Ishikawa (cell line): ENCODE measurements around the gene FOXR1.

Experiments
- CEBPB ChIP-seq: IDR thresholded peaks from 2 replicates; pipeline ENCODE4 v1.6.1; 2012
- CREB1 ChIP-seq: IDR thresholded peaks from 2 replicates; pipeline ENCODE4 v1.6.1; 2012; ENCODE audit warnings: low read depth
- EGR1 ChIP-seq: IDR thresholded peaks from 2 replicates; pipeline ENCODE4 v1.6.1; 2012
- EP300 ChIP-seq: IDR thresholded peaks from 2 replicates; pipeline ENCODE4 v1.6.1; 2012; ENCODE audit warnings: borderline replicate concordance
- FOXM1 ChIP-seq: IDR thresholded peaks from 2 replicates; pipeline ENCODE4 v1.6.1; 2012; ENCODE audit warnings: low read depth, borderline replicate concordance
- NFIC ChIP-seq: IDR thresholded peaks from 2 replicates; pipeline ENCODE4 v1.6.1; 2012
- RAD21 ChIP-seq: IDR thresholded peaks from 2 replicates; pipeline ENCODE4 v1.6.1; 2012; ENCODE audit warnings: low read depth
- TAF1 ChIP-seq: IDR thresholded peaks from 2 replicates; pipeline ENCODE4 v1.6.1; 2012; ENCODE audit warnings: low read depth, mild to moderate bottlenecking
- TCF12 ChIP-seq: IDR thresholded peaks from 2 replicates; pipeline ENCODE4 v1.6.1; 2012; ENCODE audit warnings: low read depth
- TEAD4 ChIP-seq: IDR thresholded peaks from 2 replicates; pipeline ENCODE4 v1.6.1; 2012
- YY1 ChIP-seq: IDR thresholded peaks from 2 replicates; pipeline ENCODE4 v1.6.1; 2012; ENCODE audit warnings: low read depth
- ZBTB7A ChIP-seq: IDR thresholded peaks from 2 replicates; pipeline ENCODE4 v1.6.1; 2012; ENCODE audit warnings: low read depth
- TF ChIP-seq, protein P1 (sequence below): IDR thresholded peaks from 2 replicates; pipeline ENCODE4 v1.6.1; 2012
- TF ChIP-seq, protein P2 (sequence below): IDR thresholded peaks from 2 replicates; pipeline ENCODE4 v1.6.1; 2012; ENCODE audit warnings: low read depth, mild to moderate bottlenecking
- TF ChIP-seq, protein P3 (sequence below): IDR thresholded peaks from 2 replicates; pipeline ENCODE4 v1.6.1; 2012

FOXR1 gene

DNA sequence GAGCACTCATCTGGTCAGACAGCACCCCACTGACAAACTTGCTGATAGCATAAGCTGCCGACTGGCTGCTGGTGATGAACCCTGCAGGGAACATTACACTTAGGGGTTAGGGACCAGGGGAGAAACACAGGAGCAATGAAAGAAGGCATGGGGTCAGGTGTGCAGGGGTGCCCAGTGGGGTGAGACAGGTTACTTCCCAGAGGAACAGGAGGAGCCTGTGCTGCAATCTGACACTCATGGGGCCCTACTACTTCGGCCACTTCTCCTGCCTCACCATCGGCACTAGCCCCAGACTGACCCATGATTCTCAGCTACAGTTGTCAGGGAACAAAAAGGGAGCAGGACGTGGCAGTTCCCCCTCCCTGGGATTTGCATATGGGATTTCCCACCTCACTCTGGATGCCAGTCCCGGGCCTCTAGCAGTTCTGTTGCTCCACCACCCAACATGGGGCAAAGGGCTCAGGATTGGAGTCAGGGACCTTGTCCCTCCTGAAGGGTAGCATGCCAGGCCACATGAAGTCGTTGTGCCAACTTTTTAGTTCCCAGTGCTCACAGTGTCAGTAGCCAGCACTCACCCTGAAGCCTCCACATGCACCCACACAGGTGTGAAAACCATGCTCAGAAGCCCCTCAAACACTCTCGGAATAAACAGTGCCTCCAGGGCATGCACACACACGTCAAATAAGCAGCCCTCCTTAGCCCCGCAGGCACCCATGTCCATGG lies 56.9 kb downstream of the FOXR1 start:
- TF ChIP-seq FOXM1: no peak
- TF ChIP-seq, protein P1, sequence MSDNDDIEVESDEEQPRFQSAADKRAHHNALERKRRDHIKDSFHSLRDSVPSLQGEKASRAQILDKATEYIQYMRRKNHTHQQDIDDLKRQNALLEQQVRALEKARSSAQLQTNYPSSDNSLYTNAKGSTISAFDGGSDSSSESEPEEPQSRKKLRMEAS: 0 out of 2 replicates have a peak, but pooled peaks have one; percentile 18

DNA sequence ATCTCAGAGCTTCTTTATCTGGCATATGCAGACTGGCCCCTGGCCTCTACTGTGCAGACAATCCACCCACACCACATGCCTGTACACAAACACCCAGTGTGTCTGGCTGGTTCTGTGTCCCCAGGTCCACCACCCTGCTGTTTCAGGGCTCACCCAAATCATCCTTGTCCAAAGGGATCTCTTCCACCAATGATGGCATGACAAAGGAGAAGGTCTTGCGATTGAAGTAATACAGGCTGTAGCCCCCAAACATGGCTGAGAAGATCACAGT lies 57.4 kb downstream of the FOXR1 start:
- TF ChIP-seq, protein P2, sequence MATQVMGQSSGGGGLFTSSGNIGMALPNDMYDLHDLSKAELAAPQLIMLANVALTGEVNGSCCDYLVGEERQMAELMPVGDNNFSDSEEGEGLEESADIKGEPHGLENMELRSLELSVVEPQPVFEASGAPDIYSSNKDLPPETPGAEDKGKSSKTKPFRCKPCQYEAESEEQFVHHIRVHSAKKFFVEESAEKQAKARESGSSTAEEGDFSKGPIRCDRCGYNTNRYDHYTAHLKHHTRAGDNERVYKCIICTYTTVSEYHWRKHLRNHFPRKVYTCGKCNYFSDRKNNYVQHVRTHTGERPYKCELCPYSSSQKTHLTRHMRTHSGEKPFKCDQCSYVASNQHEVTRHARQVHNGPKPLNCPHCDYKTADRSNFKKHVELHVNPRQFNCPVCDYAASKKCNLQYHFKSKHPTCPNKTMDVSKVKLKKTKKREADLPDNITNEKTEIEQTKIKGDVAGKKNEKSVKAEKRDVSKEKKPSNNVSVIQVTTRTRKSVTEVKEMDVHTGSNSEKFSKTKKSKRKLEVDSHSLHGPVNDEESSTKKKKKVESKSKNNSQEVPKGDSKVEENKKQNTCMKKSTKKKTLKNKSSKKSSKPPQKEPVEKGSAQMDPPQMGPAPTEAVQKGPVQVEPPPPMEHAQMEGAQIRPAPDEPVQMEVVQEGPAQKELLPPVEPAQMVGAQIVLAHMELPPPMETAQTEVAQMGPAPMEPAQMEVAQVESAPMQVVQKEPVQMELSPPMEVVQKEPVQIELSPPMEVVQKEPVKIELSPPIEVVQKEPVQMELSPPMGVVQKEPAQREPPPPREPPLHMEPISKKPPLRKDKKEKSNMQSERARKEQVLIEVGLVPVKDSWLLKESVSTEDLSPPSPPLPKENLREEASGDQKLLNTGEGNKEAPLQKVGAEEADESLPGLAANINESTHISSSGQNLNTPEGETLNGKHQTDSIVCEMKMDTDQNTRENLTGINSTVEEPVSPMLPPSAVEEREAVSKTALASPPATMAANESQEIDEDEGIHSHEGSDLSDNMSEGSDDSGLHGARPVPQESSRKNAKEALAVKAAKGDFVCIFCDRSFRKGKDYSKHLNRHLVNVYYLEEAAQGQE: no peak
- TF ChIP-seq CREB1: no peak
- TF ChIP-seq YY1: no peak
- no peak for TF ChIP-seq EGR1
- no peak for TF ChIP-seq TCF12
- no peak for TF ChIP-seq CEBPB
- TF ChIP-seq EP300: no peak
- TF ChIP-seq TAF1: no peak
- TF ChIP-seq ZBTB7A: no peak
- TF ChIP-seq, protein P3, sequence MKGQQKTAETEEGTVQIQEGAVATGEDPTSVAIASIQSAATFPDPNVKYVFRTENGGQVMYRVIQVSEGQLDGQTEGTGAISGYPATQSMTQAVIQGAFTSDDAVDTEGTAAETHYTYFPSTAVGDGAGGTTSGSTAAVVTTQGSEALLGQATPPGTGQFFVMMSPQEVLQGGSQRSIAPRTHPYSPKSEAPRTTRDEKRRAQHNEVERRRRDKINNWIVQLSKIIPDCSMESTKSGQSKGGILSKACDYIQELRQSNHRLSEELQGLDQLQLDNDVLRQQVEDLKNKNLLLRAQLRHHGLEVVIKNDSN: no peak
- TF ChIP-seq NFIC: no peak
- no peak for TF ChIP-seq FOXM1

DNA sequence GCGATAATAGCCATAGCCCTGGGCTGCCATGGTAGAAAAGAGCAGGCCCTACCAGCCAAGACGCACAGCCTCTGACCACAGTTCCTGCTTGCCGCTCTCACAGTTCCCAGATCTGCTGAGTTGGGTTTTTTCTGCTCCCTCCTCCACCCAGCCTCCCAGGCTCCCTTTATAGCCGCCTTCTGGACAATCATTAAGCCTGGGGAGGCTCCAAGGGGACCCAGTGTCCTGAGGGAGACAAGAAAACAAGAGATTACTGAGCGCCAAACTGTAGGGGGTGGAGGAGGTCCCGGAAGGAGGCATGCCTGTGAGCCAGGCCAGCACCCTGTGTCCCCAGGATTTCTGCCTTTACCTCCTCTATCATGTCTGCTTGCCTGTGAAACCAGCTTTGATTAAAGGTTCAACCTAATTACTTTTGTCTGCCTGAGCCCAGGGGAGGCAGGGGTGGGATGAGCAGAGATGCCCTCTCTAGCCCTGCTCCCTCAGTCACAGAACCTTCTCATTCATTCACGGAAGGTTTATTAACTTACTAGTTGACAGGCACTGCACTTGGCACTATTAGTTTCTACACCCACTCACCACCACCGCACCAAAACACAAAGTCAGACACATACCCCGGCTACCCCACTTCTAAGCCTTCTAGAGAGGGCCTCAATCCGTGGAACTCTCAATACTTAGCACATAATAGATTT lies 57.9 kb downstream of the FOXR1 start:
- no peak for TF ChIP-seq NFIC
- no peak for TF ChIP-seq TEAD4
- TF ChIP-seq CEBPB: no peak
- no peak for TF ChIP-seq TCF12
- no peak for TF ChIP-seq CREB1
- TF ChIP-seq RAD21: no peak
- TF ChIP-seq EGR1: no peak
- TF ChIP-seq, protein P2: no peak
- TF ChIP-seq, protein P3: no peak
- TF ChIP-seq ZBTB7A: no peak
- TF ChIP-seq YY1: no peak

DNA sequence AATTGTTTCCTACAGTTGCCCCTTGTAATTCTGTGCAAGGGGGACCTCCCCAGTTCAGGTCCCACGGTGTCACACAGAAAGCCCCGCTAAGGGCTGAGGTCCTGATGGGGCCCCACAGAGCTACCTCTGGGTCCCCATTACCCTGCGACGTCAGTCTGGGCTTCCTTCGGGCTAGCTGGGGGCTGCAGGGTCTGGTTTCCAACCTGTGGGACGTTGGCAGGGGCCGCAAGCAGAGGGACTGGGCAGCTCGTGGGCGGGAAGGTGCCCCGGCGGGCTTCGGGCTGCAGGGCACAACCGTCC lies 58.4 kb downstream of the FOXR1 start:
- no peak for TF ChIP-seq TCF12
- TF ChIP-seq ZBTB7A: peak; percentile 50; the same call in 1 of the 2 replicates

DNA sequence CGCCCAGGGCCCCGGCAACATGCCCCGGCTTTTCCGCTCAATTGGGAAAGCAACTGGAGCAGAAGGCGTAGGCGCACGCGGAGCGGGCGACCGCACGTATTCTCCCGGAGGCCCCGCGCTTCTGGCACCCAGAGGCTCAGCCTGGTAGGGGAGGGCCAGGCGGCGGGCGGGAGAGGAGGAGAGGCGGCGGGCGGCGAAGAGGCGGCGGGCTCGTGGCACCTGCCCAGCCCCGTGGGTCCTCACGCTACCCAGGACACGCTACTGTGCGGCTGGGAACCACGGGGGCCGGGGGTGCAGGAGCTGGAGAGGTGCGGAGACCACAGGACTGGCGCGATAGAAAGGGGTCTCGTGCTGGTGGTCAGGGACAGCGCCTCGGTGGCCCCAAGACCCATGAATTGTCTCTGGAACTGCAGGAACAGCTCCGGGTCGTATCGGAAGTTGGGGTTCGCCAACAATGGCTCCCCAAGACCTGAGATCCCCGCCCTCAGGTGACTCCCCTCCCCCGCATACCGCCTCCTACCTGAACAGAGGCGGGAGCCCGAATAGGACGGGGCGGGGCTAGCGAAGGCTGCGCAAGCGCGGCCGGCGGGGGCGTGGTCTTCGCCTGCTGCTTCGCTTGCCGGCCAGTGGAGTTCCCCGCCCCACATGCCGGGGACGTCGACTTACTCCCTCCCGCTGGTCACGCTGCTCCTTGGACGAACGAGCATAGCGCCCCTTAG lies 58.9 kb downstream of the FOXR1 start, which contains the start of gene SLC37A4:
SLC37A4 (minus strand) TSS at position 549 of the 719 bp plus-strand sequence.
- TF ChIP-seq FOXM1 (no peak), TCF12 (peak; percentile 13; the same call in 1 of the 2 replicates), TAF1 (peak; percentile 71), YY1 (peak; percentile 39; the same call in 1 of the 2 replicates), CREB1 (no peak), RAD21 (peak; percentile 61), EP300 (peak; percentile 20; the same call in 1 of the 2 replicates), EGR1 (peak; percentile 81), NFIC (peak; percentile 20; the same call in 1 of the 2 replicates), TEAD4 (peak; percentile 59; the same call in 1 of the 2 replicates), ZBTB7A (peak; percentile 27; the same call in 1 of the 2 replicates), CEBPB (no peak)
- TF ChIP-seq, protein P2: no peak
- TF ChIP-seq, protein P1: peak; percentile 99
- TF ChIP-seq, protein P3: peak; percentile 71
